SK-N-SH (cell line): ENCODE measurements around the gene REC114. TPM values are rescaled to one million over a fixed set of nuclear protein-coding genes. Genes with fewer than 3 reads are reported as not detected.

Experiments used
- CTCF ChIA-PET: fragments of 300-600, 350-600 bp; formaldehyde crosslinking; extraction: SDS; loops from one replicate; lab custom pipeline; 2021; lab: Yijun Ruan, JAX
- POLR2A ChIA-PET: fragments of 350-600 bp; sonication (Branson Sonifier 250); formaldehyde crosslinking; extraction: SDS; loops from one replicate; lab custom pipeline; 2020; ENCODE audit warnings: antibody characterized with exemption, inconsistent platforms; lab: Yijun Ruan, JAX
- DNase-seq: peaks from one replicate; pipeline ENCODE4 v3.0.0; 2012
- H2AFZ ChIP-seq: fragments of 200-600 bp; sonication (generic); 2 replicates; pipeline ENCODE4 v1.8.1; 2016; ENCODE audit warnings: antibody characterized with exemption, mild to moderate bottlenecking, low read depth
- H3F3A ChIP-seq: fragments of 200-600 bp; sonication (generic); replicated peaks from 2 replicates; pipeline ENCODE3; 2016; ENCODE audit warnings: antibody characterized with exemption, mild to moderate bottlenecking; ENCODE audit not compliant: insufficient read depth
- H3K27ac ChIP-seq, 2 experiments: fragments of 200-500 bp in 1 of 2; fragments of 200-600 bp in 1 of 2; sonication (Bioruptor generic) in 1 of 2; sonication (generic), shearing (Covaris generic) in 1 of 2; 2 replicates each; pipeline versions ENCODE4 v1.5.1 to v1.6.1; 2014 to 2016; ENCODE audit warnings: low read depth in 2 of 2, inconsistent platforms in 1 of 2, low read length in 1 of 2, mild to moderate bottlenecking in 1 of 2, mixed read lengths in 1 of 2
- H3K27me3 ChIP-seq: fragments of 200-600 bp; sonication (generic), shearing (Covaris generic); 2 replicates; pipeline ENCODE4 v1.6.1; 2016; ENCODE audit warnings: mixed run types; ENCODE audit not compliant: insufficient read depth
- H3K36me3 ChIP-seq, 2 experiments: fragments of 200-500 bp in 1 of 2; fragments of 200-600 bp in 1 of 2; sonication (Bioruptor generic) in 1 of 2; sonication (generic) in 1 of 2; replicated peaks in 1 of 2; 2 replicates each; pipeline versions ENCODE3 to v1.5.1; 2014 to 2016; ENCODE audit warnings: low read length in 1 of 2, mild to moderate bottlenecking in 1 of 2; ENCODE audit not compliant: insufficient read depth in 2 of 2, control insufficient read depth in 1 of 2
- H3K4me1 ChIP-seq, 2 experiments: fragments of 200-500 bp in 1 of 2; fragments of 200-600 bp in 1 of 2; sonication (Bioruptor generic) in 1 of 2; sonication (generic), shearing (Covaris generic) in 1 of 2; 2 replicates each; pipeline versions ENCODE4 v1.5.1 to v1.6.1; 2014 to 2016; ENCODE audit warnings: low read depth in 1 of 2, low read length in 1 of 2, mixed run types in 1 of 2; ENCODE audit not compliant: insufficient read depth in 2 of 2, control insufficient read depth in 1 of 2
- H3K4me2 ChIP-seq: fragments of 200-600 bp; sonication (generic), shearing (Covaris generic); 2 replicates; pipeline ENCODE4 v1.6.1; 2017; ENCODE audit warnings: mixed run types
- H3K4me3 ChIP-seq, 2 experiments: fragments of 200-500 bp in 1 of 2; fragments of 200-600 bp in 1 of 2; sonication (Bioruptor generic) in 1 of 2; sonication (generic), shearing (Covaris generic) in 1 of 2; 2 replicates each; pipeline versions ENCODE4 v1.5.1 to v1.8.1; 2014 to 2016; ENCODE audit warnings: low read depth in 2 of 2, inconsistent platforms in 1 of 2, low read length in 1 of 2, mild to moderate bottlenecking in 1 of 2, mixed read lengths in 1 of 2, moderate library complexity in 1 of 2
- H3K79me2 ChIP-seq: fragments of 200-600 bp; sonication (generic); 2 replicates; pipeline ENCODE4 v1.8.1; 2017; ENCODE audit warnings: mild to moderate bottlenecking; ENCODE audit not compliant: insufficient read depth
- H3K9ac ChIP-seq: fragments of 200-600 bp; sonication (generic); 2 replicates; pipeline ENCODE4 v1.6.1; 2017; ENCODE audit warnings: mixed run types
- H3K9me2 ChIP-seq: fragments of 200-600 bp; sonication (generic); 2 replicates; pipeline ENCODE4 v1.6.1; 2017; ENCODE audit warnings: mixed run types
- H3K9me3 ChIP-seq: fragments of 200-600 bp; sonication (generic); 2 replicates; pipeline ENCODE4 v1.6.1; 2017; ENCODE audit warnings: mixed run types, mild to moderate bottlenecking, moderate library complexity
- H4K20me1 ChIP-seq: fragments of 200-600 bp; sonication (generic); 2 replicates; pipeline ENCODE4 v1.6.1; 2017; ENCODE audit warnings: mild to moderate bottlenecking, mixed run types; ENCODE audit not compliant: insufficient read depth
- CHD2 ChIP-seq: fragments of 150-350 bp; IDR thresholded peaks from 2 replicates; pipeline ENCODE4 v1.6.1; 2018; ENCODE audit warnings: low read length; ENCODE audit not compliant: partially characterized antibody
- EP300 ChIP-seq, 2 experiments: IDR thresholded peaks; 2 replicates each; pipeline versions ENCODE4 v1.4.0 to v1.6.1; 2012; ENCODE audit warnings: borderline replicate concordance in 1 of 2, low read depth in 1 of 2, low read length in 1 of 2
- FOXJ3 ChIP-seq: sonication (generic); formaldehyde crosslinking; IDR thresholded peaks from 2 replicates; pipeline ENCODE4 v1.5.1; 2020; ENCODE audit warnings: mild to moderate bottlenecking, missing genetic modification reagents
- FOXM1 ChIP-seq: IDR thresholded peaks from 2 replicates; pipeline ENCODE4 v1.4.0; 2012; ENCODE audit warnings: low read depth, mild to moderate bottlenecking
- GABPA ChIP-seq: IDR thresholded peaks from 2 replicates; pipeline ENCODE4 v1.4.0; 2012; ENCODE audit warnings: low read depth, mild to moderate bottlenecking
- IRF3 ChIP-seq: fragments of 150-350 bp; IDR thresholded peaks from 2 replicates; pipeline ENCODE4 v1.6.1; 2016; ENCODE audit warnings: mild to moderate bottlenecking, low read depth, low read length
- NRF1 ChIP-seq: IDR thresholded peaks from 2 replicates; pipeline ENCODE4 v1.6.1; 2012; ENCODE audit warnings: low read depth, mild to moderate bottlenecking, low read length
- RAD21 ChIP-seq: IDR thresholded peaks from 2 replicates; pipeline ENCODE4 v1.6.1; 2012; ENCODE audit warnings: mild to moderate bottlenecking, low read length
- RCOR1 ChIP-seq: fragments of 150-350 bp; IDR thresholded peaks from 2 replicates; pipeline ENCODE4 v1.6.1; 2017; ENCODE audit warnings: antibody characterized with exemption, low read length
- RFX5 ChIP-seq: IDR thresholded peaks from 2 replicates; pipeline ENCODE4 v1.6.1; 2012; ENCODE audit warnings: mild to moderate bottlenecking, improper control_type of control experiment, low read length
- RXRA ChIP-seq: IDR thresholded peaks from 2 replicates; pipeline ENCODE4 v1.4.0; 2012; ENCODE audit warnings: low read depth, mild to moderate bottlenecking, borderline replicate concordance
- TAF1 ChIP-seq: IDR thresholded peaks from 2 replicates; pipeline ENCODE4 v1.6.1; 2012; ENCODE audit warnings: low read depth, mild to moderate bottlenecking, low read length, moderate library complexity, borderline replicate concordance
- TCF12 ChIP-seq: IDR thresholded peaks from 2 replicates; pipeline ENCODE4 v1.4.0; 2012
- ZBTB33 ChIP-seq: IDR thresholded peaks from 2 replicates; pipeline ENCODE4 v1.4.0; 2012; ENCODE audit warnings: low read depth, borderline replicate concordance
- WGBS: methylation state at CpG from one replicate; pipeline ENCODE4 v1.1.6; 2017; ENCODE audit warnings: low lambda C conversion rate; 5-methylcytosine and 5-hydroxymethylcytosine counted together
- polyA plus RNA-seq, 3 experiments: library from polyadenylated mRNA; depleted of rRNA; stranded (reverse); fragments of >200 nt; gene quantifications; 2 replicates each; pipeline ENCODE4 v1.2.3, GENCODE V29; 2012
- TF ChIP-seq, protein P1 (sequence below): fragments of 200-600 bp; sonication (generic); IDR thresholded peaks from 2 replicates; pipeline ENCODE4 v1.6.1; 2017; ENCODE audit warnings: antibody characterized with exemption, mild to moderate bottlenecking, moderate library complexity
- TF ChIP-seq, protein P2 (sequence below): IDR thresholded peaks from 2 replicates; pipeline ENCODE4 v1.4.0; 2012; ENCODE audit warnings: low read depth, borderline replicate concordance
- TF ChIP-seq, protein P3 (sequence below): fragments of 150-350 bp; IDR thresholded peaks from 2 replicates; pipeline ENCODE4 v1.6.1; 2017; ENCODE audit warnings: antibody characterized with exemption, low read length, low read depth, borderline replicate concordance

The REC114 gene
- polyA plus RNA-seq, 1 of the 3 experiments (the other 2 are of a cell fraction) = not detected

- no peaks in the 10 kb centered on the region for H3K9me3 ChIP-seq
- H4K20me1 ChIP-seq = no peaks in the 10 kb centered on the region
- no peak overlapping the region for H3K27ac ChIP-seq
- no peak for DNase-seq
- no peak overlapping the region for H3K9ac ChIP-seq
- POLR2A ChIA-PET = no interaction called here
- no peaks in the 10 kb centered on the region for H3K36me3 ChIP-seq
- TF ChIP-seq FOXM1 (no peak), TCF12 (no peak), IRF3 (no peak), GABPA (no peak), RXRA (no peak), TAF1 (no peak)
- TF ChIP-seq, protein P1, sequence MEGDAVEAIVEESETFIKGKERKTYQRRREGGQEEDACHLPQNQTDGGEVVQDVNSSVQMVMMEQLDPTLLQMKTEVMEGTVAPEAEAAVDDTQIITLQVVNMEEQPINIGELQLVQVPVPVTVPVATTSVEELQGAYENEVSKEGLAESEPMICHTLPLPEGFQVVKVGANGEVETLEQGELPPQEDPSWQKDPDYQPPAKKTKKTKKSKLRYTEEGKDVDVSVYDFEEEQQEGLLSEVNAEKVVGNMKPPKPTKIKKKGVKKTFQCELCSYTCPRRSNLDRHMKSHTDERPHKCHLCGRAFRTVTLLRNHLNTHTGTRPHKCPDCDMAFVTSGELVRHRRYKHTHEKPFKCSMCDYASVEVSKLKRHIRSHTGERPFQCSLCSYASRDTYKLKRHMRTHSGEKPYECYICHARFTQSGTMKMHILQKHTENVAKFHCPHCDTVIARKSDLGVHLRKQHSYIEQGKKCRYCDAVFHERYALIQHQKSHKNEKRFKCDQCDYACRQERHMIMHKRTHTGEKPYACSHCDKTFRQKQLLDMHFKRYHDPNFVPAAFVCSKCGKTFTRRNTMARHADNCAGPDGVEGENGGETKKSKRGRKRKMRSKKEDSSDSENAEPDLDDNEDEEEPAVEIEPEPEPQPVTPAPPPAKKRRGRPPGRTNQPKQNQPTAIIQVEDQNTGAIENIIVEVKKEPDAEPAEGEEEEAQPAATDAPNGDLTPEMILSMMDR = no peak
- TF ChIP-seq, protein P2, sequence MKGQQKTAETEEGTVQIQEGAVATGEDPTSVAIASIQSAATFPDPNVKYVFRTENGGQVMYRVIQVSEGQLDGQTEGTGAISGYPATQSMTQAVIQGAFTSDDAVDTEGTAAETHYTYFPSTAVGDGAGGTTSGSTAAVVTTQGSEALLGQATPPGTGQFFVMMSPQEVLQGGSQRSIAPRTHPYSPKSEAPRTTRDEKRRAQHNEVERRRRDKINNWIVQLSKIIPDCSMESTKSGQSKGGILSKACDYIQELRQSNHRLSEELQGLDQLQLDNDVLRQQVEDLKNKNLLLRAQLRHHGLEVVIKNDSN = no peak
- TF ChIP-seq, all 33 proteins: peak for 0
- H3K4me2 ChIP-seq = no peak overlapping the region
- no peaks in the 10 kb centered on the region; a peak in 1 of 4 replicates for H3K4me1 ChIP-seq
- H3K4me3 ChIP-seq = no peak overlapping the region
- no peaks in the 10 kb centered on the region for H3K79me2 ChIP-seq
- H3F3A ChIP-seq = no peaks in the 10 kb centered on the region
- no peak overlapping the region for H2AFZ ChIP-seq
- 29% methylated on average over 5 of the region's 5 CpGs for WGBS
- CTCF ChIA-PET = no interaction called here
- no peaks in the 10 kb centered on the region for H3K27me3 ChIP-seq
- H3K9me2 ChIP-seq = no peaks in the 10 kb centered on the region
Observed at GRCh38 chr15:73457334-73457733, 14.4 kb downstream of the REC114 start.

GRCh38 chr15:73460662-73461061 lies 17.7 kb downstream of the REC114 start:
- no peaks in the 10 kb centered on the region; the same call in 1 of the 2 replicates for H3K27me3 ChIP-seq
- no peaks in the 10 kb centered on the region; a peak in 1 of 4 replicates for H3K4me1 ChIP-seq
- ChIA-PET POLR2A (no interaction called here), CTCF (no interaction called here)
- no peak overlapping the region for H2AFZ ChIP-seq
- H3K9me2 ChIP-seq = no peaks in the 10 kb centered on the region
- no peaks in the 10 kb centered on the region for H4K20me1 ChIP-seq
- no peak overlapping the region for H3K4me2 ChIP-seq
- TF ChIP-seq RFX5 (no peak), RAD21 (no peak), CHD2 (no peak), ZBTB33 (no peak), NRF1 (no peak), EP300 (IDR thresholded peaks at IDR 0.05; ENCODE audit: borderline replicate concordance in 1 of 2, low read depth in 1 of 2, low read length in 1 of 2) (no peak), FOXM1 (no peak), RCOR1 (no peak), FOXJ3 (CRISPR knock-in tag) (no peak)
- TF ChIP-seq, protein P3, sequence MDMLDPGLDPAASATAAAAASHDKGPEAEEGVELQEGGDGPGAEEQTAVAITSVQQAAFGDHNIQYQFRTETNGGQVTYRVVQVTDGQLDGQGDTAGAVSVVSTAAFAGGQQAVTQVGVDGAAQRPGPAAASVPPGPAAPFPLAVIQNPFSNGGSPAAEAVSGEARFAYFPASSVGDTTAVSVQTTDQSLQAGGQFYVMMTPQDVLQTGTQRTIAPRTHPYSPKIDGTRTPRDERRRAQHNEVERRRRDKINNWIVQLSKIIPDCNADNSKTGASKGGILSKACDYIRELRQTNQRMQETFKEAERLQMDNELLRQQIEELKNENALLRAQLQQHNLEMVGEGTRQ = no peak
- TF ChIP-seq, protein P1 = no peak
- H3K27ac ChIP-seq = no peak overlapping the region
- H3K36me3 ChIP-seq = no peaks in the 10 kb centered on the region
- H3K9me3 ChIP-seq = no peaks in the 10 kb centered on the region
- no peak overlapping the region for H3K9ac ChIP-seq
- H3K79me2 ChIP-seq = no peaks in the 10 kb centered on the region
- no peak overlapping the region for H3K4me3 ChIP-seq
- H3F3A ChIP-seq = no peaks in the 10 kb centered on the region
- no peak for DNase-seq
